HK-2 (cell line): ENCODE measurements around the gene MAN1C1.

ENCODE experiments used
- DNase-seq: peaks from one replicate; pipeline ENCODE4 v3.0.0-alpha.2; 2018; ENCODE audit not compliant: unreplicated experiment

MAN1C1 gene

DNA sequence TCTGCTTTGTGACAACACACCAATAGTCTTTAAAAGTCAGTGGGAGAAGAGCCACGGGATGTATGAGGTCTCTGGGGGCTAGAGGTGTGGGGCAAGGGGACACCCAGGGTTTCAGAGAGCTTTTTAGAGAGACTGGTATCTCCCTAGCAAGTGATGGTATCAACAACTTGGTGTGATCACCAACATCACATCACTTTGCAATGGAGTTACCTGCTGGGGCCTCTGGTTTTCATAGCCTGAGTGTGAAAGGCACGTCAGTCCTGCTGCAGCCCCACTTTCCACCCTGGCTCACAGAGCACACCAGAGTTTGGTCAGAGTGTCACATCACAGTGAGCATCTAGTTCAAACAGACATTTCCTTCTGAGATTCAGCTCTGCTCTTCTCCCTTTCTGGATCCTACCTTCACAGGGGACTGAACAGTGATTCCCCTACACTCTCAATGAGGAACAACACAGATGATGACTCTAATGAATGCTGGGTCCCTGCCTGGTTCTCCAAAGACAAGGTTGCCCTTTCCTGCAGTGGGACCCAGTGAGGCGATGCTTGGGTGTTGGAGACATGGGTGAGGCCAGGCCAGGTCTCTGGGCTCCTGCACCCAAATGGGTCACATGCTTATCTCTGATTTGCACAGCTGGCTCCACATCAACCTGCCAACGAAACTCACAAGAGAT lies 2.0 kb upstream of the MAN1C1 start:
- no peak for DNase-seq

DNA sequence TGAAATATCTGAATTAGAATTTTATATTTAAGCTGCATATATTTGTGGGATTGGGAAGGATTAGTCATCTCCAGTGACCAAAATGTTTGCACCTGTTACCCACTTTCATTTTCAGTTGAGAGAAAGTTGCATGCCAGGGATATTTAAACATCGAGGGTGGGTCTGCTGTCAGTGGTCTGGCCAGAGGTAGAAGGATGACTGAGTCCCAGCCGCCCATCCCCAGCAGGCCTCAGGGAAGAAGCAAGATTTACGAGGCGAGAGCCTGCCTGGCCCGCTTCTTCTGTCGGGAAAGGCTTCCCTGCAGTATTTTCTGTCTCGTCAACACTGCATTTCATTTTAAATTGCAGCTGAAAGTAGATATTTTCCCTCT lies 1.4 kb upstream of the MAN1C1 start:
- DNase-seq, result no peak

DNA sequence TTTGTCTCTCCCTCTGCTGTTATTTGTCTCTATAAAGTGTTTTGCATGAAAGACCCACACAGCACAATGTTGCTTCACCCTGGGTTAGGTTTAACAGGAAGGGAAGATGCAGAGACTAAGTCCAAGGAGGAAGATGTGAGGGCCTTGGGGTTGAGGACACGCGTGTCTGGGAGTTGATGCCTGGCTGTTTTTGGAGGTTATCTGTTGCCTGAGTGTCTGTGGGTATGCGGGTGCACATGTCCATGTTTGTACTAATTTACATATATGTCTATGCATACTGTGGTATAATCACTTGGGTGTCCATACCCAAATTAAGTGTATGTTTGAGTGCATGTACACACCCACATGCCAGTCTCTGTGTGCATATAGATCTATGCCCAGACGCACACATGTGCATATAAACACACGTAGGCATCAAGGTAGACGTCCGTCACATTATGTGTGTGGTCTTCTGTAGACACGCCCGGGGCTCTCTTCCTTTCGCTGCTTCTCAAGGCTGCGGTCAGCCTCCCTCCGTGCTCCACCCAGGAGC lies 962 bp upstream of the MAN1C1 start:
- DNase-seq, result no peak

DNA sequence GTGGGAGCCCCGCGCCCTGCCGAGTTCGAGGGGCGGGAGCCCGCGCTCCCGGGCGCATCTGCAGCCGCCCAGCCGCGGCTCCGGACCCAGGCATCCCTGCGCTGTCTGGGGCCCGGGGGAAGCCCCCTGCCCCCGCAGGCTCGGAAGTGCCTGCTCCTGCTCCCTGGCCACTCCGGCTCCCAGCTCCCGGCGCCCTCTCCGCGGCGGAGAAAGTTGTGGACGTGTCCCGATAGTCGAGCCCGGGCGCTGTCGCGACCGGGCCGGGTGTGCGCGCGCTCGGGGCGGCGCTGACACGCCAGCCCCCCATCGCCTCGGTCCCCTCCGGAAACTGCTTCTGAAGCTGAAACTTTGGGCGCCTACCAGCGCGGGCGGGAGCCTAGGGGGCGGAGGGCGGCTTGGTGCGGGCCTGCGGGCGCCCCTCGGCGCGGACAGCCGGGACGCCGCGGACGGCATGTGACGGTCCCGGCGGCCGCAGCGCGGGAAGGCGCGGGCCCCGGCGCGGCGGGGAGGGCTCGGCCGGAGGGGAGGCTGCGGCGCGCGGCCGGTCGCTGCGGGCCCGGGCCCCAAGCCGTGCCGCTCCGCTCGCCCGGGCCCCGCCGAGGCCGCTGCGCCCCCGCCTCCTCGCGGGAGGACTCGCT lies 515 bp downstream of the MAN1C1 start:
- DNase-seq, result no peak

DNA sequence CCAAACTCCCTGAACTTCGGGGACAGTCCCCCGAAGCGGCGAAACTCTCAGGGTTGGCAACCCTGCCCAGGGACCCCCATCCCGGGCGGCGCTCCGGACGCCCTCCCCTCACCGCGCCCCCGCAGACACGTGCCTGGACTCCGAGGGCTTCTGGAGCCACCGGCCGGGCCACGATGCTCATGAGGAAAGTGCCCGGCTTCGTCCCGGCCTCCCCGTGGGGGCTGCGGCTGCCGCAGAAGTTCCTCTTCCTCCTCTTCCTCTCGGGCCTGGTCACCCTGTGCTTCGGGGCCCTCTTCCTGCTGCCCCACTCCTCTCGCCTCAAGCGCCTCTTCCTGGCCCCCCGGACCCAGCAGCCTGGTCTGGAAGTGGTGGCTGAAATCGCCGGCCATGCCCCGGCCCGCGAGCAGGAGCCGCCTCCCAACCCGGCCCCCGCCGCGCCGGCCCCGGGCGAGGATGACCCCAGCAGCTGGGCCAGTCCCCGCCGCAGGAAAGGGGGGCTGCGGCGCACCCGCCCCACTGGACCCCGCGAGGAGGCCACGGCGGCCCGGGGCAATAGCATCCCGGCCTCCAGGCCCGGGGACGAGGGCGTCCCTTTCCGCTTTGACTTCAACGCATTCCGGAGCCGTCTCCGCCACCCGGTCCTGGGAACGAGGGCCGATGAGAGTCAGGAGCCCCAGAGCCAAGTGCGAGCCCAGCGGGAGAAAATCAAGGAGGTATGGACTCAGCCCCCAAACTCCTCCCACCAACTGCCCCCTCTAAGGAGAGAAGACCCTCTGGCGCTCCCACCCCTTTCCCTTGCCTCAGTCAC lies 1.2 kb downstream of the MAN1C1 start:
- DNase-seq, result no peak

DNA sequence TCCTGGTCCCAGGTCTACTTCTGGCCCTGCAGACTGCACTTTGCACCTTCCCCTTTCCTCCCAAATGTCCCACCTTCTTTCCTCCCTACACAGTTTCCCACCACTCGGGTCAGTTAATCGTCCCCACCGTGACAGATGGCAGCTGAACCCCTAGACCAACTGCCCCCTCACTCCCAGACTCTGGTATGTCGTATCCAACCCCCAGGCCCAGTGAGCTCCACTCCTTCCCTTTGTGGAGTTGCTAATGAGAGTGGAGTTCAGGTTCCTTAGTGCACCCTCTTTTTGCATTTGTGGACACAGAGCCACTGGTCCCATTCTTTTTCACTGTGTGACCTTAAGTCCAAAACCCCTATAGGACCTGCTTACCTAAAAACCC lies 1.8 kb downstream of the MAN1C1 start:
- DNase-seq, result no peak

DNA sequence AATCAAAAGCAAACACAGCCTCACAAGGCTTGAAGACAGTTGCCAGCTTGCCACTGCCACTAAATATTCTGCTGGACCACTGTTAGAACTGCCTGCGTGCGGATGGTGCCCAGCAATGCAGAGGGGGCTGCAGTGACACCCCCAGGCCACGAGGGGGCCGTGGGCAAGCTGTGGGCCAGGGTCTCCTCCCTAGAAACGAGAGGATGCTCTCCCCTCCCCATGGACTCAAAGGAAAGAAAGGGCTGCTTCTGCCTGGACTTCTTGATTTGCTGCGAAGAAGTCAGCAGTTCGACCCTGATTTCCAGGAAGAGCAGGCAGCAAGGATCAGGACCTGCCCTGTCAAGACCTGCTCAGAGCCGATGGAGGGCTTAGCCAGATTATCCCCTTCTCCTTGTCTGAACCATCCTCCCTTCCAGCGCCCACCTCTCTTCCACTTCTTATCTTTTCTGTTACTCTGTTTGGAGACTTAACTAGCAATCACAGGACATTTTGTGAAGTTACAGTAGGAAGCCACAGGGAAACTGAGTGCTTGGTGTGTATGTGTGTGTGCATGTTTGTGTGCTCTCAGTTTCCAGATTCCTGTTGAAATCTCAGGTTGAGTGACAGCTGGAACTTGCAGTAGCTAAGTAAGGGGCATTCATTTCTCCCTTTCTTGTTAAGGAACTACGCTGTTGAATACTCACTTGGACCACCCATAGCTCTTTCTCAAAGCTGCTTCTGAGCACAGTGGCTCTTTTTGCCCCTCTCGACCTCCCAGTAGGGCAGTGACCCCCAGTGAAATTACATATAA lies 2.7 kb downstream of the MAN1C1 start:
- no peak for DNase-seq

DNA sequence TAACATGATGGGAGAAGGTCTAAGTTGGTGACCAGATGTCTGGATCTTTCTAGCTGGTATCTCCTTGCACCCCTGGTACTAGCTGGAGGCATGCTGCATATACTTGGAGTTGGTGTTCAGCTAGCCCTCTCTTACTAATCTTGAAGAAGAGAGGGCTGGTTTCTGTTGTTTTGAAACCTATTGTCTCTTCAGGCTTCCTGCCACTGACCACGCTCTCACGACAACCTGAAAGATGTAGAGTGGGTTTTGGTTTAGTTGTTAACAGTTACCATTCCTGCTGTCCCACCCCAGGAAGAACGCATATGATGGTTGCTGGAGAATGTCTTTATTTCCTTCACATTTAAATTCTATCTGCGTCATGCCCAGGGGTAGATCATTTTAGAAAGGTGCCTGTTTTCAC lies 3.6 kb downstream of the MAN1C1 start:
- no peak for DNase-seq

DNA sequence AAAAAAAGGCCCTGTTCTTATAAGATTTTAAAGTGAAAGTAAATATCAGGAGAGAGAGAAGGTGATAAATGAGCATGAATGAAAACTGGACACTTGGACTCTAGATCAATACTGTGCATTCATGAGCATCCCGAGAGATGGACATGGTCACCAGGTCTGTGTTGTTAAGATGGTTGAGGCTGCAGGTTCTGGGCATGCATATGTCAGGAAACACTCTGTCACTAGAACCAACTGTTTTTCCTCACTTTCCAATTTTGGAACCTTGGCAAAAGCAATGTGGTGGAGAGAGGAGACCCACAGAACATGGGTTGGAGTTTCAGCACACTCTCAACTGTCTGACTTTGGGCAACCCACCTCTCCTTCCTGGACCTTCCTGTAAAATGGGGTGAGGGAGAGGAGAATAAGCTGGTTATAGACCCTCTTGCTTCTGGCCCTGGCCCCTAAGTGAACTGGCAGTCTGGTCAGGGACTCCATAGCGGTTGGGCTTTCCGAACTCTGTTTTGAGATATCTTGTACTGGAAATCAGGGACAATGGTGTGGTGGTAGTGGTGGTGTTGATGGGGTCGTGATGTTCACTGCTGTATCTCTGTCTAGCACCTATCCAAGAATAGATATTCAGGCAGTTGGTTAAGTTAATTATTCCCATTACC lies 4.2 kb downstream of the MAN1C1 start:
- no peak for DNase-seq

DNA sequence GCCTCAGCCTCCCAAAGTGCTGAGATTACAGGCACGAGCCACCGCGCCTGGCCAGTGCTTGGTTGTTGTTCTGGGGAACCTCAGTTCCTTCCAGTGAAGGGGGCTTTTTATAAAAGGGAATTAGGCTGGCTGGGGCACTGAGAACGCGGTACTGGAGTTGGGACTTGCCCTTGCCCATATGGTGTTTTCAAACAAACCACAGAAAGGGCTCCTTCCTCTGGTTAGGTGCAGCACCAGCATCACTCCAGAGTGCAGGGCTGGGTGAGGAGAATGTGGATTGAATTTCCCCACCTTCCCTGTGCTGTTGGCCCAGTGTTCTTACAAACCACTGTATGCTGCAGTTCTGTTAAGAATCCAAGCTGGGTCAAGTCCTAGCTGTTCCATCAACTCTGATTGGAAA lies 5.3 kb downstream of the MAN1C1 start:
- no peak for DNase-seq

DNA sequence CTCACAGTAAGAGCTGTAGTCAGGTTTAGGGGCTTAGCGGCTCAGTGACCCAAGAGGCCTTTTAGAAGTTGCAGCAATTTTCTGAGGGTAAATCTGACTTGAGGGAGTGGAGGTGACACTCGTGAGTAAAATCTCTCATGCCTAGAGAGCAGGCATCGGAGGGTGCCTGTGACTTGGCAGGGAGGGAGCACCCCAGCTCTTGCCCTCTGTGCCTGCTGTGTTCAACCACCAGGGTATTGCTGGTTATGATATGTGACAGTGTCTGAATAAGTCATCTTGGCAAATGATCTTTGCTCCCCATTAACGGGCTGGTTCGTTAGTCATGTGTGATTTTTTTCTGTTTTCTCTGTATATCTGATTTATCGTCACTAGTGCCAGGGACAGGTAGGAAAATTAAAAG lies 5.9 kb downstream of the MAN1C1 start:
- no peak for DNase-seq

DNA sequence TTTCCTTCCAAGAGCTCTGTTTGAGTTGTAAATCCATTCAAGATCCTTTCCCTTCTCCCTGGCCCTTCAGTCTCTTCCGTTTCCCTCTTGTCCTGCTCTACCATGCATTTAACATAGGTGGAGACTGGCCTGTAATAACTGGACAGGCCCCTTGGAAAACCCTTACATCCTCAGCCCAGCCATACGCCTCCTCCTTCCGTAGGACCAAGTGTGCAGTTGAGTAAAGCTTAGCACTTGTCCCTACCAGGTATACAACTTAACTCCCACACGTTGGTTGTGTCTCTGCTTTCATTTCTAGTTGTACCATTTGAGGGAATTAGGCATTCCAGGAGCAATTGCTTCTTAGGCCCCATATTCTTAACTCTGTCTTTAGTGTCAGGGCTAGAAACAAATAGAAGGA lies 6.4 kb downstream of the MAN1C1 start:
- no peak for DNase-seq

DNA sequence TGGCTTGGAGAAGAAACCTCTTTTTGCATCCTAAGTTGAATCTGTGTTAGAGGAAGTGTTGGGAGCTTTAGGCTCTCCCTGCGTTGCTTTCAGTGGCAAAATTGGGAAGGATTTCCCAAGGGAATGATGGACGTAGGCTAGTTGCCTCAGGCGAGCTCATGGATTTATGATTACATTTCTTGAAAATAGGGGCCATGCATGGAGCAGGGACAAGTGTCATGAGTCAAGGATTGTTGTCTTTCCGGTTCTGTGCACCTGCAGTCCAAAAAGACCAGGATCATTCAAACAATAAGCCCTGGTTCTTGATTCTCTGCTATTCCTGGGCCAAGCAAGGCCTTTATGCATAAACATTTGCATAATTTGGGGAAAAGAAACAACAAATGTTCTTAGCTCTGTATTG lies 7.1 kb downstream of the MAN1C1 start:
- no peak for DNase-seq

DNA sequence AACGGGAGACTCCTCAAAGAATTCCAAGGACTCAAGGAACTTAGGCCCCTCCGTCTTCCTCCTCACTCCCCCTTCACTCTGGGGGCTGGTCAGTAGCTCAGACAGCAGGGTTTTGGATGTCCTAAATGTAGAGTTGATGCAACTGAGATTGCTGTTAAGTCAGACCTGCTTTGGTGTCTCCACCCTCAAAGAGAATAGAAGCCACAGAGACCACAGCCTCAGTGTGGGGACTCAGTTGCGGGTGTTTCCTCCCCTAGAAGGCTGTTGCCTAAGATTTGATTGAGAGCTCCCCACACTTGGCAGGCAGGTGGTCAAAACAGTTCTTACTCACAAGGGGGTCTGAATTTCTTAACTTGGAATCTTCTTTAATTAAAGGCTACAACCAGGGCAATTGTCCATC lies 7.6 kb downstream of the MAN1C1 start:
- no peak for DNase-seq

DNA sequence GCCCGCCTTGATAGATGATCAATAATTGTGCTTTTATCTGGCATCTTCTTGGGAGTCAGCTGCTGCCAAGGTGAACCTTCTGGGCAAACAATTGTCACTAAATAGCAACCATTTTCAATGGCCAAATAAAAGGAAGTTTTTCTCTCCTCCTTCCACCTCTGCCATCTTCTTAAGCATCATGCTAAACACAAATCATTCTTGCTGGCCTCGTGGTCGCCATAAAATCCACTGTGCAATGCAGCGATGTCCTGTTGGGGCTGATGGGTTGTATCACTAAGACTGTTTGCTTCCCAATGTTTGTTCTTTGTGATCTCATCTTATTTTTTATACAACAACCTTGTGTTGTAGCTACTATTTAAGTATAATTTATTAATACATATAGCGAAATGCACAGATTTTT lies 8.0 kb downstream of the MAN1C1 start:
- DNase-seq, result no peak

DNA sequence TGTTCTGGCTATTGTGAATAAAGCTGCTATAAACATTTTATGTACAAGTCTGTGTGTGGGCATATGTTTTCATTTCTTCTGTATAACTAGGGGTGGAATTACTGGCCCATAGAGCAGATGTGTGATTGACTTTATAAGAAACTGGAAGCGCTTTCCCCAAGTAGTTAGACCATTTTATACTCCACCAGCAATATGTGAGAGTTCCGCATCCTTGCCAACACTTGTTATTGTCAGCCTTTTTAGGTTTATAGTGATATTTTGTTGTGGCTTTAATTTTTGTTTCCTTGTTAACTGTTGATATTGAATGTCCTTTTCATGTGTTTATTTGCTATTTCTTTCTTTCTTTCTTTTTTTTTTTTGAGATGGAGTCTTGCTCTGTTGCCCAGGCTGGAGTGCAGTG lies 9.4 kb downstream of the MAN1C1 start:
- DNase-seq, result no peak

DNA sequence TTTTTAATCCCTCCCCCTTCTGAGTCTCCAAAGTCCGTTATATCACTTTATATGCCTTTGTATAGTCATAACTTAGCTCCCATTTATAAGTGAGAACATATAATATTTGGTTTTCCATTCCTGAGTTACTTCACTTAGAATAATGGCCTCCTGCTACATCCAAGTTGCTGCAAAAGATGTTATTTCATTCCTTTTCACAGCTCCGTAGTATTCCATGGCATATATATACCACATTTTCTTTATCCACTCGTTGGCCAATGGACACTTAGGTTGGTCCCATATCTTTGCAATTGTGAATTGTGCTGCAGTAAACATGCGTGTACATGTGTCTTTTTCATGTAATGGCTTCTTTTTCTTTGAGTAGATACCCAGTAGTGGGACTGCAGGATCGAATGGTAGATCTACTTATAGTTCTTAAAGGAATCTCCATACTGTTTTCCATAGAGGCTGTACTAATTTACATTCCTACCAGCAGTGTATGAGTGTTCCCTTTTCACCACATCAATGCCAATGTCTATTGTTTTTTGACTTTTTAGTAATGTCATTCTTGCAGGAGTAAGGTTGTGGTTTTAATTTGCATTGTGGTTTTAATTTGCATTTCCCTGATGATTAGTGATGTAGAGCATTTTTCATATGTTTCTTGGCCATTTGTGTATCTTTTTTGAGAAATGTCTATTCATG lies 12.3 kb downstream of the MAN1C1 start:
- no peak for DNase-seq

DNA sequence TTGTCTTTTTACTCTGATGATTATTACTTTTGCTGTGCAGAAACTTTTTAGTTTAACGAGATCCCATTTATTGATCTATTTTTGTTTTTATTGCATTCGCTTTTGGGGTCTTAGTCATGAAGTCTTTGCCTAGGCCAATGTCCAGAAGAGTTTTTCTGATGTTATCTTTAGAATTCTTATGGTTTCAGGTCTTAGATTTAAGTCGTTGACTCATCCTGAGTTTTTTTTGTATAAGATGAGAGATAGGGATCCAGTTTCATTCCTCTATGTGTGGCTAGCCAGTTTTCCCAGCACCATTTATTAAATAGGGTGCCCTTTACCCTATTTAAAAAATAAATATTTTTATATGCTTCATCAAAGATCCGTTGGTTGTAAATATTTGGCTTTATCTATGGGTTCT lies 13.2 kb downstream of the MAN1C1 start:
- no peak for DNase-seq

DNA sequence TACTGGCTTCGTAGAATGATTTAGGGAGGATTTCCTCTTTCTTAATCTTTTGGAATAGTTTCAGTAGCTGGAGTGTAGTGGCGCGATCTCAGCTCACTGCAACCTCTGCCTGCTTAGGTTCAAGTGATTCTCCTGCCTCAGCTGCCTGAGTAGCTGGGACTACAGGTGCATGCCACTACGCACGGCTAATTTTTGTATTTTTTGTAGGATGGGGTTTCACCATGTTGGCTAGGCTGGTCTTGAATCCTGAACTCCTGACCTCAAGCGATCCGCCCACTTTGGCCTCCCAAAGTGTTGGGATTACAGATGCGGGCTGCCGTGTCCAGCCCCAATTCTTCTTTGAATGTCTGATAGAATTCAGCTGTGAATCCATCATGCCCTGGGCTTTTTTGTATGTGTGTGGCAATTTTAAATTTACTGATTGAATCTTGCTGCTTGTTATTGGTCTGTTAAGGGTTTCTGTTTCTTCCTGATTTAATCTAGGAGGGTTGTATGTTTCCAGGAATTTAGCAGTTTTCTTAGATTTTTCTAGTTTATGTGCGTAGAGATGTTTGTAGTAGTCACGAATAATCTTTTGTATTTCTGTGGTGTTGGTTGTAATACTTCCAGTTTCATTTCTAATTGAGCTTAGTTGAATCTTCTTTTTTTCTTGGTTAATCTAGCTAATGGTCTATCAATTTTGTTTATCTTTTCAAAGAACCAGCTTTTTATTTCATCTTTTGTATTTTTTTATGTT lies 15.3 kb downstream of the MAN1C1 start:
- no peak for DNase-seq

DNA sequence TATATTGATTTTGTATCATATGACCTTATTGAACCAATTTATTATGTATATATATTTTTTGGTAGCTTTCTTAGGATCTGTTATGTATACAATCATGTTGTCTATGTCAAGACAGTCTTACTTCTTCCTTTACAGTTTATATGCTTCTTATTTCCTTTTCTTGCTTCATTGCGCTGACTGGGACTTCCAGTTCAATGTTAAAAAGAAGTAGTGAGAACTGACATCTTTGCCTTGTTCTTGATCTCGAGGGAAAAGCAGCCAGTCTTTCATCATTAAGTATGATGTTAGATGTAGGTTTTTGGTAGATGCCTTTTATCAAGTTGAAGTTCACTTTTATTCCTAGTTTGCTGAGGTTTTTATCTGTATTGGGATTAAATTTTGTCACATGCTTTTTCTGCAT lies 17.5 kb downstream of the MAN1C1 start:
- DNase-seq, result no peak
